ENCODE results near the gene GRIP1. TPM values are rescaled to one million over a fixed set of nuclear protein-coding genes. Genes with fewer than 3 reads are reported as not detected.

The GRIP1 gene
- total and polyA plus RNA-seq, 2 donors (not counting 1 experiment from before 2014, with no cell fraction given) = 0.12 TPM; not detected in 1

- TF ChIP-seq EZH2 (IDR thresholded peaks at IDR 0.05; ENCODE audit: low read length, missing control alignments) (no peak), CTCF (conservative IDR thresholded peaks at IDR 0.05 in 1 of 2, IDR thresholded peaks at IDR 0.05 in 1 of 2; ENCODE audit: low read depth in 1 of 2, low read length in 2 of 2) (no peak)
- no peak for DNase-seq (ENCODE audit: low read depth in 2 of 2)
- no peak overlapping the region for H3K27ac ChIP-seq (ENCODE audit: insufficient read depth, low read length)
Observed at GRCh38 chr12:66345956-66346355, 332.9 kb downstream of the GRIP1 start.

GRCh38 chr12:66345212-66345611 is 333.7 kb downstream of the GRIP1 start:
- Histone ChIP-seq H3K27ac (ENCODE audit: insufficient read depth, low read length) (no peak overlapping the region), H3K4me3 (replicated peaks in 1 of 4; ENCODE audit: control extremely low read depth in 1 of 4, insufficient read depth in 1 of 4, low read depth in 3 of 4, low read length in 4 of 4) (no peak overlapping the region), H4K20me1 (ENCODE audit: control insufficient read depth, extremely low read depth, insufficient read depth, low read length) (no peaks in the 10 kb centered on the region), H2AFZ (ENCODE audit: low read length) (no peak overlapping the region), H3K4me2 (ENCODE audit: extremely low read depth, insufficient read depth, low read length) (no peak overlapping the region), H3K79me2 (ENCODE audit: control insufficient read depth, insufficient read depth, low read length) (no peaks in the 10 kb centered on the region), H3K4me1 (ENCODE audit: control insufficient read depth, extremely low read depth, insufficient read depth, low read length) (no peaks in the 10 kb centered on the region), H3K27me3 (ENCODE audit: control insufficient read depth, insufficient read depth, low read length) (no peaks in the 10 kb centered on the region), H3K9me3 (ENCODE audit: control insufficient read depth, insufficient read depth, low read depth, low read length) (no peaks in the 10 kb centered on the region), H3K36me3 (ENCODE audit: control insufficient read depth, insufficient read depth, low read length) (no peaks in the 10 kb centered on the region), H3K9ac (ENCODE audit: insufficient read depth, low read length) (no peak overlapping the region)
- no peak for DNase-seq (ENCODE audit: low read depth in 2 of 2)
- TF ChIP-seq EZH2 (IDR thresholded peaks at IDR 0.05; ENCODE audit: low read length, missing control alignments) = no peak
- TF ChIP-seq CTCF (conservative IDR thresholded peaks at IDR 0.05 in 1 of 2, IDR thresholded peaks at IDR 0.05 in 1 of 2; ENCODE audit: low read depth in 1 of 2, low read length in 2 of 2) = no peak

More at GRCh38 chr12:66345956-66346355, 332.9 kb downstream of the GRIP1 start:
- Histone ChIP-seq H3K4me2 (ENCODE audit: extremely low read depth, insufficient read depth, low read length) (no peak overlapping the region), H4K20me1 (ENCODE audit: control insufficient read depth, extremely low read depth, insufficient read depth, low read length) (no peaks in the 10 kb centered on the region), H3K27me3 (ENCODE audit: control insufficient read depth, insufficient read depth, low read length) (no peaks in the 10 kb centered on the region), H3K79me2 (ENCODE audit: control insufficient read depth, insufficient read depth, low read length) (no peaks in the 10 kb centered on the region), H3K9me3 (ENCODE audit: control insufficient read depth, insufficient read depth, low read depth, low read length) (no peaks in the 10 kb centered on the region), H3K4me1 (ENCODE audit: control insufficient read depth, extremely low read depth, insufficient read depth, low read length) (no peaks in the 10 kb centered on the region), H3K36me3 (ENCODE audit: control insufficient read depth, insufficient read depth, low read length) (no peaks in the 10 kb centered on the region), H3K4me3 (replicated peaks in 1 of 4; ENCODE audit: control extremely low read depth in 1 of 4, insufficient read depth in 1 of 4, low read depth in 3 of 4, low read length in 4 of 4) (no peak overlapping the region), H2AFZ (ENCODE audit: low read length) (no peak overlapping the region), H3K9ac (ENCODE audit: insufficient read depth, low read length) (no peak overlapping the region)

GRCh38 chr12:66341126-66341525 is 337.8 kb downstream of the GRIP1 start:
- no peak for TF ChIP-seq EZH2 (IDR thresholded peaks at IDR 0.05; ENCODE audit: low read length, missing control alignments)
- no peak for TF ChIP-seq CTCF (conservative IDR thresholded peaks at IDR 0.05 in 1 of 2, IDR thresholded peaks at IDR 0.05 in 1 of 2; ENCODE audit: low read depth in 1 of 2, low read length in 2 of 2)
- no peak overlapping the region for H3K27ac ChIP-seq (ENCODE audit: insufficient read depth, low read length)

More at GRCh38 chr12:66341126-66341525, 337.8 kb downstream of the GRIP1 start:
- no peak overlapping the region for H2AFZ ChIP-seq (ENCODE audit: low read length)
- H3K79me2 ChIP-seq (ENCODE audit: control insufficient read depth, insufficient read depth, low read length) = no peaks in the 10 kb centered on the region
- H3K36me3 ChIP-seq (ENCODE audit: control insufficient read depth, insufficient read depth, low read length) = no peaks in the 10 kb centered on the region
- no peaks in the 10 kb centered on the region for H4K20me1 ChIP-seq (ENCODE audit: control insufficient read depth, extremely low read depth, insufficient read depth, low read length)
- H3K4me1 ChIP-seq (ENCODE audit: control insufficient read depth, extremely low read depth, insufficient read depth, low read length) = no peaks in the 10 kb centered on the region
- no peak overlapping the region for H3K4me3 ChIP-seq (replicated peaks in 1 of 4; ENCODE audit: control extremely low read depth in 1 of 4, insufficient read depth in 1 of 4, low read depth in 3 of 4, low read length in 4 of 4)
- H3K9ac ChIP-seq (ENCODE audit: insufficient read depth, low read length) = no peak overlapping the region
- no peaks in the 10 kb centered on the region for H3K9me3 ChIP-seq (ENCODE audit: control insufficient read depth, insufficient read depth, low read depth, low read length)
- DNase-seq (ENCODE audit: low read depth in 2 of 2) = no peak
- no peak overlapping the region for H3K4me2 ChIP-seq (ENCODE audit: extremely low read depth, insufficient read depth, low read length)
- no peaks in the 10 kb centered on the region for H3K27me3 ChIP-seq (ENCODE audit: control insufficient read depth, insufficient read depth, low read length)
